ENCODE measurements around the gene PCSK2. TPM values are rescaled to one million over a fixed set of nuclear protein-coding genes. Genes with fewer than 3 reads are reported as not detected.
A peak's percentile ranks its signal among the peaks of the same experiment; 100 is the strongest.

PCSK2 gene
- total RNA-seq, 1 experiment from 2014 or later = 245 TPM

DNA sequence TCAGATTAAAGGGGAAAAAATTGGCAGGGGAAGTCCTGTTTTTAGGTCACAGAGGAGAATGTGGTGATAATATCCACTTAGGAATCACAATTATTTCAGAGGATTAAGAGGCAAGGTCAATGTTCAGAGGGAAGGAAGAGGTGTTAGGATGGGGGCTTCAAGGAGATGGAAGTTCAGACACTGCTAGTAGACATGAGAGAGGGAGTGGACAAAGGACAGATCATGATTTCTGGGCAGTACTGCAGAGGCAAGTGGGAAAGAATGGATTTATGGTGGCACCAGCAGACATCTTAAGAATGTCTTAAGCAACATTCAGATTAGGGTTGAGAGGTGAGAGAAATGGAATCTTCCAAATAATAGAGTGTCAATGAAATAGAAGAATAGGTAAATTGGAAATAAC lies 9.9 kb downstream of the PCSK2 start:
- DNase-seq (ENCODE audit: low spot score) = no peak
- H3K36me3 ChIP-seq (ENCODE audit: insufficient read depth, low read length, poor library complexity, severe bottlenecking) = peaks cover 38% of the 10 kb centered on the region
- no peak for TF ChIP-seq EZH2 (IDR thresholded peaks at IDR 0.05; ENCODE audit: borderline replicate concordance, low read depth, low read length, poor library complexity, severe bottlenecking)
- TF ChIP-seq, protein P1, sequence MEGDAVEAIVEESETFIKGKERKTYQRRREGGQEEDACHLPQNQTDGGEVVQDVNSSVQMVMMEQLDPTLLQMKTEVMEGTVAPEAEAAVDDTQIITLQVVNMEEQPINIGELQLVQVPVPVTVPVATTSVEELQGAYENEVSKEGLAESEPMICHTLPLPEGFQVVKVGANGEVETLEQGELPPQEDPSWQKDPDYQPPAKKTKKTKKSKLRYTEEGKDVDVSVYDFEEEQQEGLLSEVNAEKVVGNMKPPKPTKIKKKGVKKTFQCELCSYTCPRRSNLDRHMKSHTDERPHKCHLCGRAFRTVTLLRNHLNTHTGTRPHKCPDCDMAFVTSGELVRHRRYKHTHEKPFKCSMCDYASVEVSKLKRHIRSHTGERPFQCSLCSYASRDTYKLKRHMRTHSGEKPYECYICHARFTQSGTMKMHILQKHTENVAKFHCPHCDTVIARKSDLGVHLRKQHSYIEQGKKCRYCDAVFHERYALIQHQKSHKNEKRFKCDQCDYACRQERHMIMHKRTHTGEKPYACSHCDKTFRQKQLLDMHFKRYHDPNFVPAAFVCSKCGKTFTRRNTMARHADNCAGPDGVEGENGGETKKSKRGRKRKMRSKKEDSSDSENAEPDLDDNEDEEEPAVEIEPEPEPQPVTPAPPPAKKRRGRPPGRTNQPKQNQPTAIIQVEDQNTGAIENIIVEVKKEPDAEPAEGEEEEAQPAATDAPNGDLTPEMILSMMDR (conservative IDR thresholded peaks at IDR 0.05; ENCODE audit: low read depth, low read length) = no peak
- no peaks in the 10 kb centered on the region for H3K9me3 ChIP-seq (ENCODE audit: low read depth, low read length, poor library complexity, severe bottlenecking)
- no TSS peak for BruUV-seq (replicated peaks)
- CTCF ChIA-PET = no interaction called here
- no peak overlapping the region for H3K4me3 ChIP-seq (ENCODE audit: low read depth, low read length, poor library complexity, severe bottlenecking)
- H3K27ac ChIP-seq (ENCODE audit: low read depth, low read length, poor library complexity, severe bottlenecking) = no peak overlapping the region
- intact Hi-C loops (cut with micrococcal nuclease; ENCODE audit: unreplicated experiment) = no loop called here
- POLR2A ChIA-PET (ENCODE audit: low non-redundant PET) = interaction anchor here (0.6 kb wide), 1 partner anchor 84 kb away, joined by 3 read pairs; no protein-coding TSS in a partner anchor
- no peaks in the 10 kb centered on the region for H3K27me3 ChIP-seq (replicated peaks; ENCODE audit: insufficient read depth, low read depth, low read length, poor library complexity)
- H3K4me1 ChIP-seq (ENCODE audit: insufficient read depth, low read length, poor library complexity, severe bottlenecking) = peaks cover 16% of the 10 kb centered on the region

DNA sequence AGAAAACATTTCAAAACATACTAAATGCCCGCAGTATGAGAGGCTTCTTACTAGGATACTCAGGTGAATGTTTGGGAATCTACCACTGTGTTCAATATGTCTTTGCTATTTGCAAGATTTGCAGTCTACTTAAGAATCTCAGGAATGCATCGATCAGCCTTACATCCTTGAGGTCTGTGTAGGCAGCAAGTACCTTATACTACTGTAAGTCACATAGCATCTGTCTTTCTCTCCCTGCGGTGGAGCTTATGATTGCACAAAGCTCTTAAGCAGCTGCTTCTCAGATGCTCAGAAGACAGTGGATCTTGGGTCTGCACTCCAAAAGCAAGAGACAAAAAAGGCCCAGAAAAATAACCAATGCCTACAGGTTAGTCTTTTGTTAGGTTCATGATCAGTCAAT lies 21.4 kb downstream of the PCSK2 start:
- H3K9me3 ChIP-seq (ENCODE audit: low read depth, low read length, poor library complexity, severe bottlenecking) = no peaks in the 10 kb centered on the region
- no peak overlapping the region for H3K27ac ChIP-seq (ENCODE audit: low read depth, low read length, poor library complexity, severe bottlenecking)
- peaks cover 15% of the 10 kb centered on the region for H3K4me1 ChIP-seq (ENCODE audit: insufficient read depth, low read length, poor library complexity, severe bottlenecking)
- no TSS peak for BruUV-seq (replicated peaks)
- H3K36me3 ChIP-seq (ENCODE audit: insufficient read depth, low read length, poor library complexity, severe bottlenecking) = no peaks in the 10 kb centered on the region
- no peaks in the 10 kb centered on the region for H3K27me3 ChIP-seq (replicated peaks; ENCODE audit: insufficient read depth, low read depth, low read length, poor library complexity)
- H3K4me3 ChIP-seq (ENCODE audit: low read depth, low read length, poor library complexity, severe bottlenecking) = no peak overlapping the region
- POLR2A ChIA-PET (ENCODE audit: low non-redundant PET) = no interaction called here
- no peak for DNase-seq (ENCODE audit: low spot score)
- CTCF ChIA-PET = no interaction called here
- TF ChIP-seq, protein P1 (conservative IDR thresholded peaks at IDR 0.05; ENCODE audit: low read depth, low read length) = no peak
- TF ChIP-seq EZH2 (IDR thresholded peaks at IDR 0.05; ENCODE audit: borderline replicate concordance, low read depth, low read length, poor library complexity, severe bottlenecking) = no peak
- intact Hi-C loops (cut with micrococcal nuclease; ENCODE audit: unreplicated experiment) = no loop called here

DNA sequence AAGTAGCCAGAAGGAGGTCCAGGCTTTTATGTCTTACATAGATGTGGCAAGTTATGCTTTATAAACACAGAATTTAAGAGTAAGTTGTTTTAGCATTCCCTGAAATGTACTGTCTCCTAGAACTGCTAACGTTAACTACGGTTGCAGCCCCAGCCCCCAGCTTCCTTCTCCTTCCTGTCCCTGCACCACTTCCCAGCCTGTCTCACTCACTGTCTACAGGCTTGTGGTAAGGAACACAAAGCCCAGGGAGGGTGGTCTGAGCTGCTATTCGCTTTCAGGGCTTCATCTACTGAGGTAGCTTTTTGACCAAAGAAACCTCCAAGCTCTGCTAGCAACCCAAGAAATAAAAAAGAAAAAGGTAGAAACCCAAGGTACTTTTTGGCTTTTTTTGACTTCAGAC lies 35.9 kb downstream of the PCSK2 start:
- BruUV-seq (replicated peaks) = no TSS peak
- no peaks in the 10 kb centered on the region for H3K27me3 ChIP-seq (replicated peaks; ENCODE audit: insufficient read depth, low read depth, low read length, poor library complexity)
- peaks cover 10% of the 10 kb centered on the region for H3K36me3 ChIP-seq (ENCODE audit: insufficient read depth, low read length, poor library complexity, severe bottlenecking)
- peaks cover 37% of the 10 kb centered on the region for H3K4me1 ChIP-seq (ENCODE audit: insufficient read depth, low read length, poor library complexity, severe bottlenecking)
- CTCF ChIA-PET = no interaction called here
- TF ChIP-seq EZH2 (IDR thresholded peaks at IDR 0.05; ENCODE audit: borderline replicate concordance, low read depth, low read length, poor library complexity, severe bottlenecking) = no peak
- TF ChIP-seq, protein P1 (conservative IDR thresholded peaks at IDR 0.05; ENCODE audit: low read depth, low read length) = no peak
- H3K27ac ChIP-seq (ENCODE audit: low read depth, low read length, poor library complexity, severe bottlenecking) = peak overlapping the region; percentile 36
- intact Hi-C loops (cut with micrococcal nuclease; ENCODE audit: unreplicated experiment) = no loop called here
- DNase-seq (ENCODE audit: low spot score) = no peak
- no peaks in the 10 kb centered on the region for H3K9me3 ChIP-seq (ENCODE audit: low read depth, low read length, poor library complexity, severe bottlenecking)
- no peak overlapping the region for H3K4me3 ChIP-seq (ENCODE audit: low read depth, low read length, poor library complexity, severe bottlenecking)
- POLR2A ChIA-PET (ENCODE audit: low non-redundant PET) = interaction anchor here (0.6 kb wide), 1 partner anchor 163 kb away, joined by 5 read pairs; no protein-coding TSS in a partner anchor

Measured in A673 (cell line).